Medulla oblongata (tissue), 1 donor: ENCODE data around the gene PPARA.

Experiments used
- DNase-seq: peaks from one replicate; pipeline ENCODE4 v3.0.0-alpha.2; 2015; ENCODE audit errors: extremely low spot score

PPARA gene

DNA sequence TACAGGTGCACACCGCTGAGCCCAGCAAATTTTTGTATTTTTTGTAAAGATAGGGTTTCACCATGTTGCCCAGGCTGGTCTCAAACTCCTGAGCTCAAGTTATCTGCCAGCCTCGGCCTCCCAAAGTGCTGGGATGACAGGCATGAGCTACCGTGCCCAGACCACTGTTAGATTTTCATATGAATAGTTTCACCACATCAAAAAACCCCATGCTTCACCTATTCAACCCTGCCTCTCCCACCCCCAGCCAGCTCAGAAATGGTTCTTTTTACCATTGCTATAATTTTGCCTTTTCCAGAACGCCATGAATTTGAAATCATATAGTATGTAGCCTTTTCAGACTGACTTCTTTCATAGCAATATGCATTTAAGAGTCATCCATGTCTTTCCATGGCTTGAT lies 61.9 kb downstream of the PPARA start:
- DNase-seq, result no peak

DNA sequence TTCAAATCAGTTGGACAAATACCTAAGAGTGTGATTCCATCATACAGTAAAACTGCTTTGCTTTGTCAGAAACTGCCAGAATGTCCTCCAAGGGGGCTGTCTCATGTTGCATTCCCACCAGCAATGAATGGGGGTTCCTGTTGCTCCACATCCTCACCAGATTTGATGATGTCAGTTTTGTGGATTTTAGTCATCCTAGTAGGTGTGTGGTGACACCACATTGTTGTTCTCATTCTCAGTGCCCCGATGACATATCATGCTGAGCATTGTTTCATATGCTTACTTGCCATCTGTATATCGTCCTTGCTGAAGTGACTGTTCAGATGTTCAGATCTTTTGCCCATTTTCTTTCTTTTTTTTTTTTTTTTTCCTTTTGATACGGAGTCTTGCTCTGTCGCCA lies 62.7 kb downstream of the PPARA start:
- no peak for DNase-seq

DNA sequence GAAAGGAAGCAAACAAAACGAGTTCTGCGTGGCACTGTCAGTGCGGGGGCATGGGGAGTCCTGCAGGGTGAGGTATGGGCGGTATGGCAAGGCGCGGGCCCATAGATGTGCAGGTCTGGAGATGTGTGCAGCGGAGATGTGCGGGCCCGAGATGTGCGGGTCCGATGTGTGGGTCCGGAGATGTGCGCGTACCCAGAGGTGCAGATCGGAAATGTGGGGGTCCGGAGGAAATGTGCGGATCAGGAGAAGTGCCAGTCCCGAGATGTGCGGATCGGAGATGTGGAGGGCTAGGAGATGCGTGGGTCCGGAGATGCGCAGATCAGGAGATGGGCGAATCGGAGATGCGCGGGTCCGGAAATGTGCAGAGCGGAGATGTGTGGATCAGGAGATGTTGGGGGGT lies 63.8 kb downstream of the PPARA start:
- no peak for DNase-seq

GRCh38 chr22:46214616-46215015 lies 64.3 kb downstream of the PPARA start:
- no peak for DNase-seq

GRCh38 chr22:46219636-46220035 lies 69.3 kb downstream of the PPARA start:
- DNase-seq, result no peak

DNA sequence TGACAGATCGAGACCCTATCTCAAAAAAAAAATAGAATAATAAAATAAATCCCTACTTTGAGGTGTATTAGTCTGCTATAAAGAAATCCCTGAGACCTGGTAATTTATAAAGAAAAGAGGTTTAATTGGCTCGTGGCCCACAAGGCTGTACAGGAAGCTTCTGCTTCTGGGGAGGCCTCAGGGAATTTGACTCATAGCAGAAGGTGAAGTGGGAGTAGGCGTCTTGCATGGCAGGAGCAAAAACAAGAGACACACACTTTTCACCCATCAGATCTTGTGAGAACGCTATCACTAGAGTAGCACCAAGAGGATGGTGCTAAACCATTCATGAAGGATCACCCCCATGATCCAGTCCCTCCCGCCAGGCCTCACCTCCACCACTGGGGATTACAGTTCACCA lies 70.6 kb downstream of the PPARA start:
- no peak for DNase-seq

GRCh38 chr22:46224044-46224897 lies 73.9 kb downstream of the PPARA start:
- no peak for DNase-seq

- no peak for DNase-seq
Measured at GRCh38 chr22:46224898-46225290, 74.6 kb downstream of the PPARA start.

DNA sequence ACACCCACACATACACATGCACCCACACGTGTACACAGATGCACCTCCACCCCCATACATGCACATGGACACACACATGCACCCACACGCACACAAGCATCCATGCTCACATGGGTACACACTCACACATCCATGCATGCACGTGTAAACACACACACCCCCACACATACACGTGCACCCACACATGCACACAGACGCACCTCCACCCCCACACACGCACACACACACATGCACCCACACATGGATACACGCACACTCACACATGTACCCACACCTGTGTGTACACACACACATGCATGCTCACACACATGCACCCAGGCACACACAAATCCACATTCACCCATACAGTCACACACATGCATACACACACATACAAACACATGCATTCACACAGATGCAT lies 75.3 kb downstream of the PPARA start:
- no peak for DNase-seq

DNA sequence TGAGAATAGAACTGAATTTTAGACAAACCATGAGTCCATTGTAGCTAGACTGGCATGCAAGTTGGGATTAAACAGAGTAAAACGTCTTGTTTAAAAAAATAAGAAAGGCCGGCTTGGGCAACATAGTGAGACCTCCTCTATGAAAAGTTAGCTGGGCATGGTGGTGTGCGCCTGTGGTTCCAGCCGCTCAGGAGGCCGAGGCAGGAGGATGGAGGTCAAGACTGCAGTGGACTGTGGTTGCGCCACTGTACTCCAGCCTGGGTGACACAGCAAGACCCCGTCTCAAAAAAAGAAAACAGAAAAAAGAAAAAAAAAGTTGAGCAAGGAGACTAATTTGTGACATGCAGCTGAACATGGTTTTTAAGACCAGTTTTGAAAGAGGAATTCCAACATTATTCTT lies 76.3 kb downstream of the PPARA start:
- no peak for DNase-seq

- DNase-seq, result no peak
Measured at GRCh38 chr22:46229701-46230100, 79.4 kb downstream of the PPARA start.

GRCh38 chr22:46230262-46230901 lies 80.1 kb downstream of the PPARA start:
- DNase-seq, result no peak

DNA sequence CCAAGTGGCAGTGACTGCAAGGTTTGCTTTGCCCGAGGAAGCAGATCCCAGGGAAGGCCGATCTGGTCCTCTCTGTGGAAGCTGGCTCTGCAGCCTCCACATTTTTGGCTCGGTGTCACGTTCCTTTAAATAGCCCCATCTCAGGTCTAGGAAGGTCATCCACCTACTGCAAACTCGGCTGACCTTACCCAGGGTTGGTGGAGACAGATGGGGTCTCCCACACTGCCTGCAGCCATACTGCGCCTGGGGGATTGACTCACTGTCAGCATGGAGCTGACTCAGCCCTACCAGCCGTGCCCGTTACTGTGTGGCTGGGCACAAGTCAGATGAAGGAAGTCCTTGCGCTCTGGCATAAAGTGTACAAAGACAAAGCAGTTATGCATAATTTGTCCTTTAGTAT lies 82.9 kb downstream of the PPARA start:
- peak; percentile 67 for DNase-seq

DNA sequence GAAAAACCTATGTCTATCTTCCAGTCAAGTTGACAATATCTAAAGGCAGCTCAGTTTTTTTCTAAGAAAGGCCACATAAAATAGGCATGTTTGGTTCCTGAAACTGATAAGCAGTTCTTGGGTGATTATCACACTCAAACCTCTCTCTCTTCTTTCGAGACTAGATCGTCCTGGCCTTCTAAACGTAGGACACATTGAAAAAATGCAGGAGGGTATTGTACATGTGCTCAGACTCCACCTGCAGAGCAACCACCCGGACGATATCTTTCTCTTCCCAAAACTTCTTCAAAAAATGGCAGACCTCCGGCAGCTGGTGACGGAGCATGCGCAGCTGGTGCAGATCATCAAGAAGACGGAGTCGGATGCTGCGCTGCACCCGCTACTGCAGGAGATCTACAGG lies 84.6 kb downstream of the PPARA start:
- DNase-seq, result no peak

GRCh38 chr22:46237453-46238124 lies 87.3 kb downstream of the PPARA start:
- DNase-seq, result no peak

- peak; percentile 71 for DNase-seq
Measured at GRCh38 chr22:46238541-46238940, 88.2 kb downstream of the PPARA start.

DNA sequence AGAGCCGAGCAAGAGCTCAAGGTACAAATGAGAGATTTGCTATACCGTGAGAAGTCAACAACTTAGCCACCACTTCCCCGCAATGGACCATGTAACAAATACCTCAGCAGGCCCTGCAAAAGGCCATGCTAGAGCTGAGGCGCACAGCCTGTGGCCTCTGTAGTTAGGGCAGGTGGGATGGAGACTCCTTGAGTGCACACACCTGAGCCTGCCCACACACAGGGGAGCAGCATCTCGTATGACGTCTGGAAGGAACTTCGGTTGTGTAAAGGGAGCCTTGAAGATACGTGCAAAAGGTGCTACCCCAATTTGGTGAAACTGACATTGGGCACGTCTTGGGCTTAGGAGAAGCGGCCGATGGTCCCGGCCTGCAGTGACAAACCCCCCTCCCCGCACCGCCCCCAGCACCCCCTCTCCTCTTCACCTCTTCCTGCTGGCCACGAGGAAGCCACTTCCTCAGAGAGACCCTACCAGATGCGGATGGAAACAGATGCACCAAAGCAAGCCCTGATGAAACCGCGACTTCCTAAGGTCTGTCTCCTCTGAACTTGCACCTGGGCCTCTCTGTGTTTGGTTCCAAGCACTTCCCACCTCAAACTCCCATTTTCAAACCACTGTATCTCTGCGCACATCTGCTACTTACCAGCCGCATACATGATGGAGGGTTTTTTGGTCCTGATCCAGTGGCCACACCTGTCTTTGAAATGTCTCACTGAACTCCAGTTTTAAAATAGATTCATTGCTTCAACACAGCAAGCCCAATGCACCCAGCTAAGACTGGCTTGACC lies 89.1 kb downstream of the PPARA start:
- DNase-seq, result no peak

- no peak for DNase-seq
Measured at GRCh38 chr22:46240073-46240472, 89.7 kb downstream of the PPARA start.

DNA sequence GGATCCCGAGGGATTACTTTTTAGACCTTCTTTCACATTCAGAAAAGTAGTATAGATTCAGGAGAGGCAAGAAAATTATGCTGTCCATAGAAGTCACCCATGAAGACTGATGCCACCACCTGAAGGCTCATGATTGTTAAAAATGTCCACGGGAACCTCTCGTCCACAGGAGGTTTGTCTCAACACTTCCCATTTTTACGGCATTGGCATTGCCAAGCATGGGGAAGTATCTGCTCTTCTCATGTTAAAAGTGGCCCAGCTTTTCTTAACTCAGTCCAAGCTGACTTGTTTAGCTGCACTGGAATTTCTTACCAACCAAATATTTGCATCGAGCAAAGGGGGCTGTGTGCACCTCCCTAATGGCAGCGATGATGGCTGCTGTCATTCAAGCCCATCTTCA lies 90.2 kb downstream of the PPARA start:
- DNase-seq, result peak; percentile 21

GRCh38 chr22:46240907-46241306 lies 90.6 kb downstream of the PPARA start:
- DNase-seq, result no peak

- no peak for DNase-seq
Measured at GRCh38 chr22:46241396-46242007, 91.2 kb downstream of the PPARA start.

DNA sequence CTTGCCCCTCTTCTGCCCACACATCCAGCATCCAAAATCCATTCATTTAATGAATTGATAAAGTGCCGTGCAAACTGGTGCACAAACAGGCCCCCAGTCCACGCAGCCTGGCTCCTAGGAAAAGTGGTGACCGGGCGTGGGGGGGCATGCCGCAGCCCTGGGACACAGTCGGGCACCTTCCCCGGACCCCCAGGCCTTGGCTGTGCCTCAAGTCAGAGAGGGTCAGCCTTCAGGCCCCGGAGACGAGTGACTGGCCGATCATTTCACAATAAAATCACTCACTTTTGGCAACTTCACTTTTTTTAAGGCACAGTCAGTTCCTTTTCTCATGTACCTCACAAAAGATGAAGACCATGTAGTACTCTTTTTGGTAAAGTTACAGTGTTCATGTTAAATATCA lies 91.8 kb downstream of the PPARA start:
- no peak for DNase-seq
